ENCODE results near the gene ERC1.

The ERC1 gene

GRCh38 chr12:1283316-1283715 is 292.3 kb downstream of the ERC1 start:
- no peaks in the 10 kb centered on the region; the same call in 1 of the 2 replicates for H3K4me1 ChIP-seq
- no peak overlapping the region for H3K4me3 ChIP-seq
- no peaks in the 10 kb centered on the region for H3K36me3 ChIP-seq (replicated peaks)
- no peaks in the 10 kb centered on the region for H3K9me3 ChIP-seq
- no peak for DNase-seq (ENCODE audit: low spot score in 2 of 2)
- no peaks in the 10 kb centered on the region for H3K27me3 ChIP-seq (ENCODE audit: low read depth)
- in situ Hi-C loops (cut with MboI; ENCODE audit: low sequenced_read_pairs) = no loop called here

- Histone ChIP-seq H3K9me3 (no peaks in the 10 kb centered on the region), H3K36me3 (replicated peaks) (no peaks in the 10 kb centered on the region), H3K27me3 (ENCODE audit: low read depth) (no peaks in the 10 kb centered on the region), H3K4me1 (no peaks in the 10 kb centered on the region; the same call in 1 of the 2 replicates), H3K4me3 (no peak overlapping the region)
- in situ Hi-C loops (cut with MboI; ENCODE audit: low sequenced_read_pairs) = no loop called here
- DNase-seq (ENCODE audit: low spot score in 2 of 2) = no peak
These were observed 293.6 kb downstream of the ERC1 start for GRCh38 chr12:1284611-1285010.

- Histone ChIP-seq H3K4me1 (no peaks in the 10 kb centered on the region), H3K9me3 (no peaks in the 10 kb centered on the region), H3K4me3 (no peak overlapping the region), H3K36me3 (replicated peaks) (no peaks in the 10 kb centered on the region), H3K27me3 (ENCODE audit: low read depth) (no peaks in the 10 kb centered on the region)
- in situ Hi-C loops (cut with MboI; ENCODE audit: low sequenced_read_pairs) = no loop called here
- no peak for DNase-seq (ENCODE audit: low spot score in 2 of 2)
These were observed 296.5 kb downstream of the ERC1 start for GRCh38 chr12:1287446-1287975.

- H3K9me3 ChIP-seq = no peaks in the 10 kb centered on the region
- H3K4me1 ChIP-seq = no peaks in the 10 kb centered on the region
- H3K36me3 ChIP-seq (replicated peaks) = no peaks in the 10 kb centered on the region
- no peaks in the 10 kb centered on the region for H3K27me3 ChIP-seq (ENCODE audit: low read depth)
- DNase-seq (ENCODE audit: low spot score in 2 of 2) = no peak
- no peak overlapping the region for H3K4me3 ChIP-seq
- in situ Hi-C loops (cut with MboI; ENCODE audit: low sequenced_read_pairs) = no loop called here
These were observed 297.3 kb downstream of the ERC1 start for GRCh38 chr12:1288333-1288732.

- in situ Hi-C loops (cut with MboI; ENCODE audit: low sequenced_read_pairs) = no loop called here
- Histone ChIP-seq H3K36me3 (replicated peaks) (no peaks in the 10 kb centered on the region), H3K4me3 (no peak overlapping the region), H3K9me3 (no peaks in the 10 kb centered on the region), H3K4me1 (no peaks in the 10 kb centered on the region), H3K27me3 (ENCODE audit: low read depth) (no peaks in the 10 kb centered on the region)
- DNase-seq (ENCODE audit: low spot score in 2 of 2) = no peak
These were observed 298.5 kb downstream of the ERC1 start for GRCh38 chr12:1289371-1290155.

GRCh38 chr12:1290716-1291115 is 299.7 kb downstream of the ERC1 start:
- no peak for DNase-seq (ENCODE audit: low spot score in 2 of 2)
- H3K27me3 ChIP-seq (ENCODE audit: low read depth) = no peaks in the 10 kb centered on the region
- in situ Hi-C loops (cut with MboI; ENCODE audit: low sequenced_read_pairs) = no loop called here
- no peak overlapping the region for H3K4me3 ChIP-seq
- no peaks in the 10 kb centered on the region for H3K4me1 ChIP-seq
- no peaks in the 10 kb centered on the region; the same call in 1 of the 2 replicates for H3K36me3 ChIP-seq (replicated peaks)
- H3K9me3 ChIP-seq = no peaks in the 10 kb centered on the region

- no peak for DNase-seq (ENCODE audit: low spot score in 2 of 2)
- Histone ChIP-seq H3K4me3 (no peak overlapping the region), H3K36me3 (replicated peaks) (no peaks in the 10 kb centered on the region; the same call in 1 of the 2 replicates), H3K27me3 (ENCODE audit: low read depth) (no peaks in the 10 kb centered on the region), H3K4me1 (no peaks in the 10 kb centered on the region), H3K9me3 (no peaks in the 10 kb centered on the region)
- in situ Hi-C loops (cut with MboI; ENCODE audit: low sequenced_read_pairs) = no loop called here
These were observed 300.7 kb downstream of the ERC1 start for GRCh38 chr12:1291601-1292332.

- no peaks in the 10 kb centered on the region for H3K27me3 ChIP-seq (ENCODE audit: low read depth)
- in situ Hi-C loops (cut with MboI; ENCODE audit: low sequenced_read_pairs) = no loop called here
- no peaks in the 10 kb centered on the region for H3K4me1 ChIP-seq
- no peak for DNase-seq (ENCODE audit: low spot score in 2 of 2)
- H3K36me3 ChIP-seq (replicated peaks) = no peaks in the 10 kb centered on the region; the same call in 1 of the 2 replicates
- no peak overlapping the region for H3K4me3 ChIP-seq
- no peaks in the 10 kb centered on the region for H3K9me3 ChIP-seq
These were observed 302.9 kb downstream of the ERC1 start for GRCh38 chr12:1293901-1294300.

- no peak overlapping the region for H3K4me3 ChIP-seq
- H3K9me3 ChIP-seq = no peaks in the 10 kb centered on the region
- in situ Hi-C loops (cut with MboI; ENCODE audit: low sequenced_read_pairs) = no loop called here
- no peaks in the 10 kb centered on the region; the same call in 1 of the 2 replicates for H3K36me3 ChIP-seq (replicated peaks)
- no peak for DNase-seq (ENCODE audit: low spot score in 2 of 2)
- no peaks in the 10 kb centered on the region for H3K4me1 ChIP-seq
- H3K27me3 ChIP-seq (ENCODE audit: low read depth) = no peaks in the 10 kb centered on the region
These were observed 306.2 kb downstream of the ERC1 start for GRCh38 chr12:1297206-1297605.

GRCh38 chr12:1297639-1298175 is 306.7 kb downstream of the ERC1 start:
- Histone ChIP-seq H3K4me1 (no peaks in the 10 kb centered on the region), H3K27me3 (ENCODE audit: low read depth) (no peaks in the 10 kb centered on the region), H3K9me3 (no peaks in the 10 kb centered on the region), H3K36me3 (replicated peaks) (no peaks in the 10 kb centered on the region; the same call in 1 of the 2 replicates), H3K4me3 (no peak overlapping the region)
- DNase-seq (ENCODE audit: low spot score in 2 of 2) = no peak
- in situ Hi-C loops (cut with MboI; ENCODE audit: low sequenced_read_pairs) = no loop called here

GRCh38 chr12:1300460-1300859 is 309.4 kb downstream of the ERC1 start:
- in situ Hi-C loops (cut with MboI; ENCODE audit: low sequenced_read_pairs) = no loop called here
- H3K36me3 ChIP-seq (replicated peaks) = no peaks in the 10 kb centered on the region; the same call in 1 of the 2 replicates

GRCh38 chr12:1302201-1302870 is 311.3 kb downstream of the ERC1 start:
- in situ Hi-C loops (cut with MboI; ENCODE audit: low sequenced_read_pairs) = no loop called here
- Histone ChIP-seq H3K4me3 (no peak overlapping the region), H3K9me3 (no peaks in the 10 kb centered on the region), H3K27me3 (ENCODE audit: low read depth) (no peaks in the 10 kb centered on the region), H3K4me1 (no peaks in the 10 kb centered on the region), H3K36me3 (replicated peaks) (no peaks in the 10 kb centered on the region; the same call in 1 of the 2 replicates)
- no peak for DNase-seq (ENCODE audit: low spot score in 2 of 2)

More at GRCh38 chr12:1300460-1300859, 309.4 kb downstream of the ERC1 start:
- Histone ChIP-seq H3K27me3 (ENCODE audit: low read depth) (no peaks in the 10 kb centered on the region), H3K4me1 (no peaks in the 10 kb centered on the region), H3K9me3 (no peaks in the 10 kb centered on the region), H3K4me3 (no peak overlapping the region)
- DNase-seq (ENCODE audit: low spot score in 2 of 2) = no peak

- Histone ChIP-seq H3K9me3 (no peaks in the 10 kb centered on the region), H3K4me3 (no peak overlapping the region), H3K36me3 (replicated peaks) (no peaks in the 10 kb centered on the region; the same call in 1 of the 2 replicates), H3K4me1 (no peaks in the 10 kb centered on the region), H3K27me3 (ENCODE audit: low read depth) (no peaks in the 10 kb centered on the region)
- in situ Hi-C loops (cut with MboI; ENCODE audit: low sequenced_read_pairs) = no loop called here
- no peak for DNase-seq (ENCODE audit: low spot score in 2 of 2)
These were observed 314.0 kb downstream of the ERC1 start for GRCh38 chr12:1305063-1305434.

Data from HAP-1 (cell line).